Body of pancreas (tissue), 4 donors: ENCODE data around the gene RGS16. TPM values are rescaled to one million over a fixed set of nuclear protein-coding genes. Genes with fewer than 3 reads are reported as not detected.

Experiments used
- ATAC-seq: fragments of 150-250 bp; one replicate; pipeline ENCODE4 v1.9.1; 2016
- DNase-seq, 4 donors: peaks; one replicate each; pipeline ENCODE4 v3.0.0-alpha.2; 2019
- H3K27ac ChIP-seq, 4 donors: fragments of 200-600 bp; sonication (generic); 1 replicate in 3 of 4; 2 replicates in 1 of 4; pipeline versions ENCODE4 v1.5.1 to v1.6.1; 2016 to 2019; ENCODE audit warnings: mild to moderate bottlenecking in 1 of 4, mixed read lengths in 1 of 4, moderate library complexity in 1 of 4
- H3K27me3 ChIP-seq, 2 donors: fragments of 200-600 bp; sonication (generic); one replicate each; pipeline ENCODE4 v1.6.0; 2016; ENCODE audit warnings: mild to moderate bottlenecking in 1 of 2
- H3K36me3 ChIP-seq, 2 donors: fragments of 200-600 bp; sonication (generic); replicated peaks in 1 of 2; 2 replicates each; pipeline ENCODE4 v1.5.1; 2016; ENCODE audit warnings: low read depth in 2 of 2; ENCODE audit not compliant: insufficient read depth in 1 of 2
- H3K4me1 ChIP-seq: fragments of 200-600 bp; sonication (generic); one replicate; pipeline ENCODE4 v1.6.0; 2016
- H3K4me3 ChIP-seq, 2 donors: fragments of 200-600 bp; sonication (generic); 1 replicate in 1 of 2; 2 replicates in 1 of 2; pipeline ENCODE4 v1.5.1; 2016 to 2019
- H3K9me3 ChIP-seq, 3 donors: fragments of 200-600 bp; sonication (generic); 1 replicate in 2 of 3; 2 replicates in 1 of 3; pipeline ENCODE4 v1.5.1; 2016
- CTCF ChIP-seq, 7 experiments: fragments of 450-650 bp in 4 of 7; fragments of 200-600 bp in 3 of 7; sonication (generic) in 3 of 7; IDR thresholded peaks; one replicate each; pipeline ENCODE4 v1.5.1; 2016 to 2019; ENCODE audit warnings: antibody characterized with exemption in 7 of 7
- POLR2A ChIP-seq, 3 donors: fragments of 450-650 bp; IDR thresholded peaks; one replicate each; pipeline ENCODE4 v1.6.1; 2016; ENCODE audit warnings: antibody characterized with exemption in 3 of 3, mild to moderate bottlenecking in 2 of 3
- WGBS, 2 donors: methylation state at CpG; one replicate each; pipeline ENCODE4 v1.1.5; 2017; 5-methylcytosine and 5-hydroxymethylcytosine counted together
- intact Hi-C: fragments of 100-400 bp; cut with DNase I; formaldehyde crosslinking; loops from one replicate; pipeline ENCODE4 v1.15.1; 2023
- total RNA-seq, 2 donors: library from RNA; depleted of rRNA; stranded (reverse); fragments of >200 nt; gene quantifications; one replicate each; pipeline ENCODE4 v1.1.0, GENCODE V29; 2016

The RGS16 gene
- total RNA-seq, 2 donors from 2014 or later = 2.6 to 3.9 TPM

GRCh38 chr1:182624577-182624976, 20.4 kb upstream of the RGS16 start:
- intact Hi-C loops = no loop called here
- Histone ChIP-seq H3K9me3 (no peaks in the 10 kb centered on the region), H3K36me3 (no peaks in the 10 kb centered on the region), H3K27me3 (peaks cover 0 to 4% of the 10 kb centered on the region in 2 donors), H3K27ac (no peak overlapping the region), H3K4me1 (no peaks in the 10 kb centered on the region), H3K4me3 (no peak overlapping the region)
- no peak for DNase-seq
- TF ChIP-seq POLR2A (IDR thresholded peaks at IDR 0.05) (no peak), CTCF (IDR thresholded peaks at IDR 0.05) (no peak)
- WGBS, 2 donors = 27 to 44% methylated on average over 1 of the region's 1 CpG
- no peak for ATAC-seq

GRCh38 chr1:182622901-182623528, 18.8 kb upstream of the RGS16 start:
- H3K9me3 ChIP-seq = no peaks in the 10 kb centered on the region
- no peaks in the 10 kb centered on the region for H3K4me1 ChIP-seq
- no peak overlapping the region for H3K27ac ChIP-seq
- intact Hi-C loops = no loop called here
- ATAC-seq (peak; percentile 38), DNase-seq (no peak)
- H3K27me3 ChIP-seq = peaks cover 0 to 1% of the 10 kb centered on the region in 2 donors
- TF ChIP-seq CTCF (IDR thresholded peaks at IDR 0.05) (no peak), POLR2A (IDR thresholded peaks at IDR 0.05) (no peak)
- H3K4me3 ChIP-seq = no peak overlapping the region
- H3K36me3 ChIP-seq = no peaks in the 10 kb centered on the region
- 76 to 78% methylated on average over 6 of the region's 6 CpGs for WGBS, 2 donors

DNA sequence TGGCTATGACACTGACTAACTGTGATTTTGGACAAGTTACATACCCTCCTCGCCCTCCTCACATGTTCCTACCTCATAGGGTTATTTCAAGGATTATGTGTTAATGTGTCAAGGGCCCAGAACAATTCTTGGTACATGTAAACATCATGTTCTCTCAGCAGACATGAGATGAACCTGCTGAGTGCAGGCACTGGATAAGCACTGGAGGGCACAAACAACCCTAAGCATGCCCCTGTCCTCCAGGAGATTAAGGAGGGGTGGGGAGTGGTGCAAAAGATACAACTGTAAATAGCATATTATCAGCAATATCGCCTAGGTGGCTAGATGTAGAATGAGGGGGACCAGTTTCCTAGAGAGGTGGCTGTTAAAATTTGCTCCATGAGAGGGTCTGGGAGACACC, 17.7 kb upstream of the RGS16 start:
- H3K27ac ChIP-seq = no peak overlapping the region
- TF ChIP-seq CTCF (IDR thresholded peaks at IDR 0.05) = no peak
- TF ChIP-seq POLR2A (IDR thresholded peaks at IDR 0.05) = no peak
- ATAC-seq (no peak), DNase-seq (no peak)
- H3K4me1 ChIP-seq = peaks cover 3% of the 10 kb centered on the region
- no peaks in the 10 kb centered on the region for H3K36me3 ChIP-seq
- no peak overlapping the region for H3K4me3 ChIP-seq
- no peaks in the 10 kb centered on the region for H3K27me3 ChIP-seq
- WGBS, 2 donors = 86 to 95% methylated on average over 2 of the region's 2 CpGs
- intact Hi-C loops = no loop called here
- H3K9me3 ChIP-seq = no peaks in the 10 kb centered on the region

DNA sequence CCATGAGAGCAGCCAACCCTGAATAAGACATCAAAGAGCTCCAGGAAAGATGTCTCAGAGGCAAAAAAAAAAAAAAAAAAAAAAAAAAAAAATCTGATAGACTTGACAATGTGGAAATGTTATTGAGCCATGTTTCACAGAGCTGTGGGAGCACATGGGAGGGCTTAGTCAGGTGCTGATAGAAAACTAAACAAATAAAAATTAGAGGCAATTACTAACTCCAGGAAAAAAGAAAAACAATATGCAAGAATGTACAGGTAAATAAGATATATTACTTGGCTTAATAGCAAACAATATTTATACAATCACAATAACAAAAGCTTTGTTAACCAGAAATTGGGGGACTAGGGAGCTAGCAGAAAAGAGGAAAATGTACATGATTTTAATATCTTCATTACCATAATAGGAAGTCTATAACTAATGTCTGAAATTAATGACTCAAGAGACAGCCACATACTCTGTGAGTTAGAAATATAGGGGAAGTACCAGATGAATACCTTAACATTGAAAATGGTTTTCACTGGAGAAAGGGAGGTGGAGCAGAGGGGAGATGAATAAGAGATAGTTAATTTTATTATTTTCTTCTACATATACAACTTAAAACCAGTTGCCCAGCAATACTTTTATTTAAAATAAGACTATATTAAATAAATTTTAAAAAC, 16.9 kb upstream of the RGS16 start:
- no peak for ATAC-seq
- Histone ChIP-seq H3K9me3 (no peaks in the 10 kb centered on the region), H3K4me1 (peaks cover 11% of the 10 kb centered on the region)

More for the DNA sequence above, 16.9 kb upstream of the RGS16 start:
- no peak for DNase-seq
- H3K36me3 ChIP-seq = no peaks in the 10 kb centered on the region
- no peak overlapping the region for H3K27ac ChIP-seq
- intact Hi-C loops = no loop called here
- no peak overlapping the region for H3K4me3 ChIP-seq
- TF ChIP-seq CTCF (IDR thresholded peaks at IDR 0.05) (no peak), POLR2A (IDR thresholded peaks at IDR 0.05) (no peak)
- H3K27me3 ChIP-seq = no peaks in the 10 kb centered on the region
